ENCODE data around the gene RBM34.
"Not testable (repeated sequence)": the region's sequence is repeated elsewhere in the genome, so short reads cannot be mapped to it uniquely, and the experiment has no call there.

The RBM34 gene

GRCh38 chr1:235112297-235113182 lies 48.5 kb downstream of the RBM34 start:
- DNase-seq (ENCODE audit: low read depth in 2 of 2): no peak

GRCh38 chr1:235111107-235111506 lies 49.9 kb downstream of the RBM34 start:
- no peak for DNase-seq (ENCODE audit: low read depth in 2 of 2)

GRCh38 chr1:235108876-235109275 lies 52.2 kb downstream of the RBM34 start:
- DNase-seq (ENCODE audit: low read depth in 2 of 2): no peak

GRCh38 chr1:235108185-235108593 lies 52.9 kb downstream of the RBM34 start:
- DNase-seq (ENCODE audit: low read depth in 2 of 2): no peak

- no peak for DNase-seq (ENCODE audit: low read depth in 2 of 2)
Observed at GRCh38 chr1:235107368-235108184, 53.5 kb downstream of the RBM34 start.

- no peak for DNase-seq (ENCODE audit: low read depth in 2 of 2)
Observed at GRCh38 chr1:235106457-235106856, 54.6 kb downstream of the RBM34 start.

- no peak for DNase-seq (ENCODE audit: low read depth in 2 of 2)
Observed at GRCh38 chr1:235105051-235106043, 55.7 kb downstream of the RBM34 start.

- DNase-seq (ENCODE audit: low read depth in 2 of 2): no peak
Observed at GRCh38 chr1:235102993-235103411, 58.0 kb downstream of the RBM34 start.

GRCh38 chr1:235102259-235102582 lies 58.8 kb downstream of the RBM34 start:
- no peak for DNase-seq (ENCODE audit: low read depth in 2 of 2)

GRCh38 chr1:235101558-235102258 lies 59.3 kb downstream of the RBM34 start:
- no peak for DNase-seq (ENCODE audit: low read depth in 2 of 2)

- DNase-seq (ENCODE audit: low read depth in 2 of 2): no peak
Observed at GRCh38 chr1:235100194-235100772, 60.8 kb downstream of the RBM34 start.

- no peak for DNase-seq (ENCODE audit: low read depth in 2 of 2)
Observed at GRCh38 chr1:235098991-235099390, 62.1 kb downstream of the RBM34 start.

- DNase-seq (ENCODE audit: low read depth in 2 of 2): no peak
Observed at GRCh38 chr1:235098547-235098946, 62.5 kb downstream of the RBM34 start.

- not testable (repeated sequence) for DNase-seq (ENCODE audit: low read depth in 2 of 2)
Observed at GRCh38 chr1:235097501-235097900, 63.5 kb downstream of the RBM34 start.

GRCh38 chr1:235095938-235096562 lies 65.0 kb downstream of the RBM34 start:
- DNase-seq (ENCODE audit: low read depth in 2 of 2): no peak

- DNase-seq (ENCODE audit: low read depth in 2 of 2): peak; percentile 65 to 83
Observed at GRCh38 chr1:235093696-235094592, 67.1 kb downstream of the RBM34 start.

GRCh38 chr1:235093013-235093695 lies 67.9 kb downstream of the RBM34 start:
- no peak for DNase-seq (ENCODE audit: low read depth in 2 of 2)

- DNase-seq (ENCODE audit: low read depth in 2 of 2): not testable (repeated sequence)
Observed at GRCh38 chr1:235092415-235092814, 68.6 kb downstream of the RBM34 start.

GRCh38 chr1:235092045-235092406 lies 69.0 kb downstream of the RBM34 start:
- DNase-seq (ENCODE audit: low read depth in 2 of 2): not testable (repeated sequence)

Measured in stimulated activated CD4-positive, alpha-beta T cell treated with anti-CD3 and anti-CD28 coated beads, Interleukin-12 subunit alpha, Interleukin-12 subunit beta, amount 100 ng/mL, for 24 hours (primary cell).